ENCODE data around the gene LIN7B.

LIN7B gene

DNA sequence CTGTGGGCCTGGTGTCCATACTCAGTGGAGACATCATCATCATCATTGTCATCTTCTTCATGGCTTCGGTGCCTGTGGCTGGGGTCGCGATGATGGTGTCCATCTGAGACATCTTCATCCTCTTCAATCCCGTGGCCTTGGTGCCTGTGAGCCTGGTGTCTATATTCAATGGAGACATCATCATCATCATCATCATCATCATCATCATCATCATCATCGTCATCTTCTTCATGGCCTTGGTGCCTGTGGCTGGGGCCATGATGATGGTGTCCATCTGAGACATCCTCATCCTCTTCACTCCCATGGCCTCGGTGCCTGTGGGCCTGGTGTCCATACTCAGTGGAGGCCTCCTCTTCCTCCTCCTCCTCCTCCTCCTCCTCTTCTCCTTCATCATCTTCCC is 40.1 kb downstream of the LIN7B start:
- no peaks in the 10 kb centered on the region for H3K36me3 ChIP-seq (ENCODE audit: control insufficient read depth, insufficient read depth, low read length)
- DNase-seq: no peak
- no peak overlapping the region for H3K27ac ChIP-seq (ENCODE audit: insufficient read depth, low read length, poor library complexity, severe bottlenecking)
- no peaks in the 10 kb centered on the region for H3K9me3 ChIP-seq (ENCODE audit: control insufficient read depth, low read length)
- H3K4me1 ChIP-seq (ENCODE audit: control insufficient read depth, insufficient read depth, low read length, poor library complexity, severe bottlenecking): peaks cover 21% of the 10 kb centered on the region
- no peak overlapping the region for H3K4me3 ChIP-seq (ENCODE audit: insufficient read depth, low read depth, low read length, poor library complexity, severe bottlenecking)
- peaks cover 44% of the 10 kb centered on the region for H3K27me3 ChIP-seq (replicated peaks; ENCODE audit: control insufficient read depth, insufficient read depth, low read length, poor library complexity, severe bottlenecking)

DNA sequence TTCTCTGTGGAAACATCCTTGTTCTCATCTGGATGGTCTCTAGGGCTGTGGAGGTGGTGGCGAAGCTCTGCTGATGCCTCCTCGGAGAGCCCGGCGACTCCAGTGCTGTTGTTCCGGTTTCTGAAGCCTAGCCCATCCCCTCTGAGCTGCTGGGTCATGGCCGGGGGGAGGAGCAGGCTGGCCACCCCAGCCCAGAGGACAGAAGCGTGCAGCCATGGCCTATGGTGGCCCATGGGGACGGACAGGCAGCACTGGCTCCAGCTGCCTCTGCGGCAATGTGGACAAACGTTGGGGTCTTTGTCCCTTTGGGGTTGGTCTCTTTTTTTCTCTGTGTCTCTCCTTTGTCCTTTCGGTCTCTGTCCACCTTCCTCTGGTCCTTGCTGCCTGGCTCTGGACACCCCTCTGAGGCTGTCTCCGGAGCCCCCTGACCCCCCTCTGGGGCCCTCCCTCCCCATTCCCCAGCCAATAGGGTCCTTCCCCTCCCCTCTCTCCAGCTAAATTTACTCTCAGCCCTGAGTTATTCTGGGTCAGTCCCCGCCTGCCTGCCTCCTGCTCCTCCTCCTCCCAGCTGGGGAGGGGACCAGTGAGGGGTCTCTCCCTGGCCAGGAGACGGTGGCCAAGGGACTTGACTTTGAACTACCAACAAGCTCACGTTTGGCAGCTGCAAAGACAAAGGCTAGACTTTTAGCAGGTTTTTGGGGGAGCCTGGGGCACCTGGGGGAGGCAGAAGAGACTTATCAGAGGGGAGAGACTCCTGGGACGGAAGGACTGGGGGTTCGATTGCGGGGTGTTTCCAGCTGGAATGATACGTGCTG is 41.0 kb downstream of the LIN7B start, which contains the start of gene HRC:
TSS of gene HRC (minus strand) at position 392 of the 815 bp plus-strand sequence. CDS start at position 233, 159 bp downstream.
- no peak for DNase-seq
- H3K4me3 ChIP-seq (ENCODE audit: insufficient read depth, low read depth, low read length, poor library complexity, severe bottlenecking): no peak within 1 kb of the TSS
- H3K36me3 ChIP-seq (ENCODE audit: control insufficient read depth, insufficient read depth, low read length): no peaks in the 10 kb centered on the region
- H3K4me1 ChIP-seq (ENCODE audit: control insufficient read depth, insufficient read depth, low read length, poor library complexity, severe bottlenecking): peaks cover 11% of the 10 kb centered on the region
- H3K27me3 ChIP-seq (replicated peaks; ENCODE audit: control insufficient read depth, insufficient read depth, low read length, poor library complexity, severe bottlenecking): peaks cover 41% of the 10 kb centered on the region
- no peaks in the 10 kb centered on the region for H3K9me3 ChIP-seq (ENCODE audit: control insufficient read depth, low read length)
- H3K27ac ChIP-seq (ENCODE audit: insufficient read depth, low read length, poor library complexity, severe bottlenecking): no peak within 1 kb of the TSS

DNA sequence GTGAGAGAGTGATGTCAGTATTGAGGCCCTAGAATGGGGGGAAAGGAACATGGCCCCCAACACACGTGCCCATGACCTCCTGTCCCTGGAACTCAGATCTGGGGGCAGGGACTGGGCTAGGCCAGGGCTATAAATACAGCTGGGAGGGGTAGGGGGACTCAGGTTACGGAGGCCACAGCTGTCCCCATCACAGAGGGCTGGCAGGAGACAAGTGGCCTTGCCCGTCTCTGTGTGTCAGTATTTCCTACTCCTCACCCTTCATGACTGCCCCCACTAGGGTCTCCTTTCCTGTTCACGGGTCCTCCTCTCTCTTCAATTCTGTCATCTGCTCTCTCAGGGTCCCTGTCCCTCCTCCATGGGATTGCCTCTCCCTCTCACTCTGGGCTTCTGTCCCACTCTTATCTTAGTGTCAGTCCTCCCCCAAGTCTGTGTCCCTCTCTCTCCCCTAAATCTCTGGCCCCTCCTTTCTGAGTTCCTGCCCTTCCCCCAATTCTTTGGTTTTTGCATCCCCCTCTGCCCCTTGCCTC is 41.7 kb downstream of the LIN7B start:
- H3K27ac ChIP-seq (ENCODE audit: insufficient read depth, low read length, poor library complexity, severe bottlenecking): no peak overlapping the region
- H3K4me1 ChIP-seq (ENCODE audit: control insufficient read depth, insufficient read depth, low read length, poor library complexity, severe bottlenecking): peaks cover 5% of the 10 kb centered on the region
- H3K4me3 ChIP-seq (ENCODE audit: insufficient read depth, low read depth, low read length, poor library complexity, severe bottlenecking): no peak overlapping the region
- H3K27me3 ChIP-seq (replicated peaks; ENCODE audit: control insufficient read depth, insufficient read depth, low read length, poor library complexity, severe bottlenecking): peaks cover 34% of the 10 kb centered on the region
- H3K9me3 ChIP-seq (ENCODE audit: control insufficient read depth, low read length): no peaks in the 10 kb centered on the region
- H3K36me3 ChIP-seq (ENCODE audit: control insufficient read depth, insufficient read depth, low read length): no peaks in the 10 kb centered on the region
- no peak for DNase-seq

DNA sequence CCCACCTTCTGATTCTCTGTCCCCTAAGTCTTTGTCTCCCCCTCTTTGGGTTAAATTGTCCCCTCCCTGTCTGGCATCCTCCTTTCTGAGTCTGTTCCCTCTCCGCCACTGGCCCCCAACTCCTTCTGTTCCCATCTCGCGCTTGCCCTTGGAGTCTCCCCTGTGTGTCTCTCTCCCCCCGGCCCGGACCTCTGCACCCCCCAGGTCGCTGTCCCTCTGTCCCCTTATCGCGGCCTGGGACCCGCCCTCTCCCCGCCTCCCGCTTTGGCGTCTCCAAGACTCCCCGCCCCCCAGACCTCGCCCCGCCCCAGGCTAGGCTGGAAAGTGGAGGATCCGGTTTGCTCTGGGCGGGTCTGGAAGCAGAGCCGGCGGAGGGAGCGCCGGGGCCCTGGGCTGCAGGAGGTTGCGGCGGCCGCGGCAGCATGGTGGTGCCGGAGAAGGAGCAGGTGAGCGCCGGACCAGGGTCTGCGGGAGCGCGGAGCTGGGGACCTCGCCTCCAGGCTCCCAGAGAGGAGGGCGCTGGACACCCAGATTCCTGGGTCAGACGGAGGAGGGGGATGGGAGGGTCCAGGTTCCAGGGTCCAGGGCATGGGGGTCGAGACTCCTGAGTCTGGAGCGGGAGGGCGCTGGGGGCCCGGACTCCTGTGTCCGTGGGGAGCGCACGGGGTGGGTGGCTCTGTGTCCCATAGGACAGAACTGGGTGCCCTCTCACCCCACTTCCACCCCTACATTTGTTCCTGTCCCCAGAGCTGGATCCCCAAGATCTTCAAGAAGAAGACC is 43.5 kb downstream of the LIN7B start, which contains the start of gene TRPM4:
TSS of gene TRPM4 (plus strand) at position 348 of the 780 bp plus-strand sequence. CDS start at position 423, 75 bp downstream.
- Histone ChIP-seq H3K36me3 (ENCODE audit: control insufficient read depth, insufficient read depth, low read length) (no peaks in the 10 kb centered on the region), H3K27me3 (replicated peaks; ENCODE audit: control insufficient read depth, insufficient read depth, low read length, poor library complexity, severe bottlenecking) (peaks cover 24% of the 10 kb centered on the region), H3K4me1 (ENCODE audit: control insufficient read depth, insufficient read depth, low read length, poor library complexity, severe bottlenecking) (no peaks in the 10 kb centered on the region), H3K9me3 (ENCODE audit: control insufficient read depth, low read length) (no peaks in the 10 kb centered on the region), H3K27ac (ENCODE audit: insufficient read depth, low read length, poor library complexity, severe bottlenecking) (no peak within 1 kb of the TSS), H3K4me3 (ENCODE audit: insufficient read depth, low read depth, low read length, poor library complexity, severe bottlenecking) (no peak within 1 kb of the TSS)
- DNase-seq: no peak

- no peak for DNase-seq
- Histone ChIP-seq H3K36me3 (ENCODE audit: control insufficient read depth, insufficient read depth, low read length) (no peaks in the 10 kb centered on the region), H3K27me3 (replicated peaks; ENCODE audit: control insufficient read depth, insufficient read depth, low read length, poor library complexity, severe bottlenecking) (peaks cover 24% of the 10 kb centered on the region), H3K4me1 (ENCODE audit: control insufficient read depth, insufficient read depth, low read length, poor library complexity, severe bottlenecking) (no peaks in the 10 kb centered on the region), H3K4me3 (ENCODE audit: insufficient read depth, low read depth, low read length, poor library complexity, severe bottlenecking) (no peak overlapping the region), H3K9me3 (ENCODE audit: control insufficient read depth, low read length) (no peaks in the 10 kb centered on the region), H3K27ac (ENCODE audit: insufficient read depth, low read length, poor library complexity, severe bottlenecking) (no peak overlapping the region)
Measured at GRCh38 chr19:49160450-49161189, 46.5 kb downstream of the LIN7B start.

DNA sequence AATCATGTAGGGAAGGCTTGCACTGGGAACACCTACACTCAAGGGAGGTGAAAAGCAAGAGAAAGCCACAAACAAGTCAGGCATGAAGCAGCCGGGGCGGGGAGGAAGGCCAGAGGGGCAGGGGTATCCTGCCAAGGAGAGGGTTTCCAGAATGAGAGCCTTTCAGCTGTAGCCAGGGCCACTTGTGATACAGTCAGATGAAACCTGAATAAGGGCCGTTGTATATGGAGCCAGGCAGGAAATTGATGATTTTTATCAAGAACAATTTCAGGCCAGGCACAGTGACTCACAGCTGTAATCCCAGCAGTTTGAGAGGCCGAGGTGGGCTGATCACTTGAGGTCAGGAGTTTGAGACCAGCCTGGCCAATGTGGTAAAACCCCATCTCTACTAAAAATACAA is 47.8 kb downstream of the LIN7B start:
- H3K4me1 ChIP-seq (ENCODE audit: control insufficient read depth, insufficient read depth, low read length, poor library complexity, severe bottlenecking): no peaks in the 10 kb centered on the region
- no peak for DNase-seq
- H3K4me3 ChIP-seq (ENCODE audit: insufficient read depth, low read depth, low read length, poor library complexity, severe bottlenecking): no peak overlapping the region
- H3K9me3 ChIP-seq (ENCODE audit: control insufficient read depth, low read length): no peaks in the 10 kb centered on the region
- no peaks in the 10 kb centered on the region for H3K36me3 ChIP-seq (ENCODE audit: control insufficient read depth, insufficient read depth, low read length)
- no peak overlapping the region for H3K27ac ChIP-seq (ENCODE audit: insufficient read depth, low read length, poor library complexity, severe bottlenecking)
- peaks cover 24% of the 10 kb centered on the region for H3K27me3 ChIP-seq (replicated peaks; ENCODE audit: control insufficient read depth, insufficient read depth, low read length, poor library complexity, severe bottlenecking)

GRCh38 chr19:49165111-49165750 is 51.1 kb downstream of the LIN7B start:
- no peak for DNase-seq
- Histone ChIP-seq H3K36me3 (ENCODE audit: control insufficient read depth, insufficient read depth, low read length) (no peaks in the 10 kb centered on the region), H3K27me3 (replicated peaks; ENCODE audit: control insufficient read depth, insufficient read depth, low read length, poor library complexity, severe bottlenecking) (no peaks in the 10 kb centered on the region), H3K4me1 (ENCODE audit: control insufficient read depth, insufficient read depth, low read length, poor library complexity, severe bottlenecking) (no peaks in the 10 kb centered on the region), H3K4me3 (ENCODE audit: insufficient read depth, low read depth, low read length, poor library complexity, severe bottlenecking) (no peak overlapping the region), H3K27ac (ENCODE audit: insufficient read depth, low read length, poor library complexity, severe bottlenecking) (no peak overlapping the region), H3K9me3 (ENCODE audit: control insufficient read depth, low read length) (no peaks in the 10 kb centered on the region)

- H3K36me3 ChIP-seq (ENCODE audit: control insufficient read depth, insufficient read depth, low read length): no peaks in the 10 kb centered on the region
- DNase-seq: no peak
- H3K27me3 ChIP-seq (replicated peaks; ENCODE audit: control insufficient read depth, insufficient read depth, low read length, poor library complexity, severe bottlenecking): no peaks in the 10 kb centered on the region
- no peaks in the 10 kb centered on the region for H3K4me1 ChIP-seq (ENCODE audit: control insufficient read depth, insufficient read depth, low read length, poor library complexity, severe bottlenecking)
- H3K27ac ChIP-seq (ENCODE audit: insufficient read depth, low read length, poor library complexity, severe bottlenecking): no peak overlapping the region
- H3K9me3 ChIP-seq (ENCODE audit: control insufficient read depth, low read length): no peaks in the 10 kb centered on the region
- no peak overlapping the region for H3K4me3 ChIP-seq (ENCODE audit: insufficient read depth, low read depth, low read length, poor library complexity, severe bottlenecking)
Measured at GRCh38 chr19:49165865-49166301, 51.7 kb downstream of the LIN7B start.

DNA sequence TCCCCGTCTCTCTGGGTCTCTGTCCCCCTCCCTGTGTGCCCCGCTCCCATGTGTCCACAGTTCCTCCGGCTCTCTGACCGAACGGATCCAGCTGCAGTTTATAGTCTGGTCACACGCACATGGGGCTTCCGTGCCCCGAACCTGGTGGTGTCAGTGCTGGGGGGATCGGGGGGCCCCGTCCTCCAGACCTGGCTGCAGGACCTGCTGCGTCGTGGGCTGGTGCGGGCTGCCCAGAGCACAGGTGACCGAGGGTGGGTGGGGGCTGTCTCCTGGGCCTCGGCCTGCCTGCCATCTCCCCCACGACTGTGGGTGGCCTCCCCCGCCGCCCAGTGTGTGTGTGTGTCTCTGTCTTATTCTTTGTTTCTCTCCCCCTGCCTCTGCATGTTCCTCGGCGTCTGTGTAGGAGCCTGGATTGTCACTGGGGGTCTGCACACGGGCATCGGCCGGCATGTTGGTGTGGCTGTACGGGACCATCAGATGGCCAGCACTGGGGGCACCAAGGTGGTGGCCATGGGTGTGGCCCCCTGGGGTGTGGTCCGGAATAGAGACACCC is 53.8 kb downstream of the LIN7B start:
- Histone ChIP-seq H3K4me3 (ENCODE audit: insufficient read depth, low read depth, low read length, poor library complexity, severe bottlenecking) (no peak overlapping the region), H3K27ac (ENCODE audit: insufficient read depth, low read length, poor library complexity, severe bottlenecking) (no peak overlapping the region), H3K9me3 (ENCODE audit: control insufficient read depth, low read length) (no peaks in the 10 kb centered on the region), H3K27me3 (replicated peaks; ENCODE audit: control insufficient read depth, insufficient read depth, low read length, poor library complexity, severe bottlenecking) (no peaks in the 10 kb centered on the region), H3K36me3 (ENCODE audit: control insufficient read depth, insufficient read depth, low read length) (no peaks in the 10 kb centered on the region), H3K4me1 (ENCODE audit: control insufficient read depth, insufficient read depth, low read length, poor library complexity, severe bottlenecking) (no peaks in the 10 kb centered on the region)
- no peak for DNase-seq
